ENCODE data around the gene CCDC192. TPM values are rescaled to one million over a fixed set of nuclear protein-coding genes. Genes with fewer than 3 reads are reported as not detected.

CCDC192 gene
- total RNA-seq, 2 experiments from 2014 or later: not detected

DNA sequence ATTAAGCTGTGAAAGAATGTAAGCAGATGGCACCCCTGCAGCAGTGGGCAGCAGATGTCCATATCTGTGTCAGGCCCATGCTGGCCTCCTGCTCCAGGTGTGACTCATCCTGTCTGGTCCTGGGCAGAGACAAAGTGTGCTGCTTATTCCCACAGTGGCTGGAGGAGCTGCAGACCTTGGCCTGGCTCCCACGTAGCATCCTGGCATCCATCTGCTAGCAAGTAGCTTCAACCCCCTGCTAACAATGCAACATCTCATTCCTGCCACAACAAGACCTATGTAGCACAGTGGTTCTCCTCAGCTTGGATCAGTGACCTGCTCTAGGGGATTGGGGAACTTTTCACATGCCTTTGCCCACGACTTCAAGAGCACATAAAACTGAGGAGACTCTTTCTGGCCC, 254.0 kb downstream of the CCDC192 start:
- DNase-seq: no peak
- Histone ChIP-seq H3K27ac (ENCODE audit: low read depth in 1 of 2, low read length in 2 of 2) (no peak overlapping the region), H3K4me1 (ENCODE audit: insufficient read depth, low read length) (no peaks in the 10 kb centered on the region), H3K4me3 (ENCODE audit: low read length) (no peak overlapping the region), H3K27me3 (ENCODE audit: control insufficient read depth in 1 of 2, insufficient read depth in 2 of 2, low read length in 2 of 2) (no peaks in the 10 kb centered on the region), H3K36me3 (ENCODE audit: insufficient read depth, low read length) (no peaks in the 10 kb centered on the region), H3K9me3 (ENCODE audit: control insufficient read depth in 1 of 2, insufficient read depth in 1 of 2, low read length in 2 of 2) (no peaks in the 10 kb centered on the region)
- POLR2A ChIA-PET: no interaction called here
- TF ChIP-seq, protein P1, sequence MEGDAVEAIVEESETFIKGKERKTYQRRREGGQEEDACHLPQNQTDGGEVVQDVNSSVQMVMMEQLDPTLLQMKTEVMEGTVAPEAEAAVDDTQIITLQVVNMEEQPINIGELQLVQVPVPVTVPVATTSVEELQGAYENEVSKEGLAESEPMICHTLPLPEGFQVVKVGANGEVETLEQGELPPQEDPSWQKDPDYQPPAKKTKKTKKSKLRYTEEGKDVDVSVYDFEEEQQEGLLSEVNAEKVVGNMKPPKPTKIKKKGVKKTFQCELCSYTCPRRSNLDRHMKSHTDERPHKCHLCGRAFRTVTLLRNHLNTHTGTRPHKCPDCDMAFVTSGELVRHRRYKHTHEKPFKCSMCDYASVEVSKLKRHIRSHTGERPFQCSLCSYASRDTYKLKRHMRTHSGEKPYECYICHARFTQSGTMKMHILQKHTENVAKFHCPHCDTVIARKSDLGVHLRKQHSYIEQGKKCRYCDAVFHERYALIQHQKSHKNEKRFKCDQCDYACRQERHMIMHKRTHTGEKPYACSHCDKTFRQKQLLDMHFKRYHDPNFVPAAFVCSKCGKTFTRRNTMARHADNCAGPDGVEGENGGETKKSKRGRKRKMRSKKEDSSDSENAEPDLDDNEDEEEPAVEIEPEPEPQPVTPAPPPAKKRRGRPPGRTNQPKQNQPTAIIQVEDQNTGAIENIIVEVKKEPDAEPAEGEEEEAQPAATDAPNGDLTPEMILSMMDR (IDR thresholded peaks at IDR 0.05): no peak
- ATAC-seq (ENCODE audit: poor library complexity): no peak
- no peak overlapping the region for H3K4me3 Mint-ChIP-seq
- H3K9me3 Mint-ChIP-seq: no peaks in the 10 kb centered on the region
- CTCF ChIA-PET: no interaction called here
- intact Hi-C loops (cut with DNase I, micrococcal nuclease): loop anchor here in 1 of 2 experiments (5.0 kb wide), 1 partner anchor 130 kb away; no protein-coding TSS in a partner anchor
- peaks cover 48% of the 10 kb centered on the region for H3K36me3 Mint-ChIP-seq (ENCODE audit: low read depth)
- H3K4me1 Mint-ChIP-seq (ENCODE audit: low read depth): peaks cover 31% of the 10 kb centered on the region
- no peaks in the 10 kb centered on the region for H3K27me3 Mint-ChIP-seq
- no peak overlapping the region for H3K27ac Mint-ChIP-seq

DNA sequence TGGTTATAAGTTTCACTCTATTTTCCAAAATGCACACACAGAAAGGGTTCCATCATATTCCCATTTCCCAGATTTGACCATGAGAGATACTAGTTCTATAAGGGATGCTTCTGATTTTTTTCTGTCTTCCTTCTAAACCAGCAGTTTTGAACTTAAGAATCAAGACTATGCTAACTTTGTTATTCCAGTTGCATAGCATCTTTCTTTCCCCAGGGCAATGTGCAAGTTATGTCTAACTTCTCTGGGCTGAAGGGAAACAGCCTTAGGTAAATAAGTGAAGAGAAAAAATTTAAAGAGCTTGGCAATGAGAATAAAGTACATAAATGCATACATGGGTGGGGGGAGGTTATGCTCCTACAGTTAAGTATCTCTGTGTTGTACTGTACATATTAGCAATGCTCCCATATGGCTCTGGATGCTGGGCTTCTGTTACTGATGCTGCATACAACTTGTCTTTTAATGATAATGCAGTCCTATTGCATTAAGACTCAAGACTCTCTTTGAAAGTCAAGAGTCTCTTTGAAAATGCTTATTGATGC, 254.6 kb downstream of the CCDC192 start:
- POLR2A ChIA-PET: no interaction called here
- intact Hi-C loops (cut with DNase I, micrococcal nuclease): loop anchor here in 1 of 2 experiments (5.0 kb wide), 1 partner anchor 130 kb away; no protein-coding TSS in a partner anchor

DNA sequence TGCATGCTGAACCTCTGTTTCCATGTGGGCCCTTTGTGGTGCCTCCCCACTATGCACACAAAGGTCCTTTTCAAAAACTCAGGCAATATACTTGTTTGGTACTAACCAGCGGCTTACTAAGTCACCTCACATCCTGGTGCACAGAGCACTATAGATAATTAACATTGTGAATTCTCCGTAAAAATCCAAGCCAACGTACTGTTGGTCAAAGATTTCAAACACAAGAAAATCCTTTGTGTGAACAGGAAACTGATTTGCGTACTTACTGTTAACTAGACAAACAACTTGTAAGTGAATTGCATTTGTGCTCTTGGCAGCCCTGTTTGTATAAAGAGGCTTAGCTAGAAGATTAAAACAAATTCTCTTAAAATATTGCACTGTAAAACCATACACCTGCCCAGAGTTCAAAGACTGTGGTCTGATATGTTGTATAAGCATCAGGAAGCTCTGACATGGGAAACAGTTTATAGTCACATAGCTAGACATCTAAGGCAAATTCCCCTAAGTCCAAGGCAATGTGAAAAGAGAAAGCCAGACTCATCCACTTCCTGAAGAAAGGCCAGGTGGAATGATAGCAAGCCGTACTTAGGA, 255.3 kb downstream of the CCDC192 start:
- no peaks in the 10 kb centered on the region for H3K9me3 Mint-ChIP-seq
- no peak for DNase-seq
- POLR2A ChIA-PET: no interaction called here
- Histone ChIP-seq H3K27ac (ENCODE audit: low read depth in 1 of 2, low read length in 2 of 2) (no peak overlapping the region), H3K36me3 (ENCODE audit: insufficient read depth, low read length) (no peaks in the 10 kb centered on the region), H3K4me1 (ENCODE audit: insufficient read depth, low read length) (no peaks in the 10 kb centered on the region), H3K4me3 (ENCODE audit: low read length) (no peak overlapping the region), H3K27me3 (ENCODE audit: control insufficient read depth in 1 of 2, insufficient read depth in 2 of 2, low read length in 2 of 2) (no peaks in the 10 kb centered on the region), H3K9me3 (ENCODE audit: control insufficient read depth in 1 of 2, insufficient read depth in 1 of 2, low read length in 2 of 2) (no peaks in the 10 kb centered on the region)
- H3K36me3 Mint-ChIP-seq (ENCODE audit: low read depth): peaks cover 37% of the 10 kb centered on the region
- CTCF ChIA-PET: no interaction called here
- H3K27ac Mint-ChIP-seq: no peak overlapping the region
- no peak for ATAC-seq (ENCODE audit: poor library complexity)
- H3K4me3 Mint-ChIP-seq: no peak overlapping the region
- TF ChIP-seq, protein P1 (IDR thresholded peaks at IDR 0.05): no peak
- H3K4me1 Mint-ChIP-seq (ENCODE audit: low read depth): peaks cover 31% of the 10 kb centered on the region
- intact Hi-C loops (cut with DNase I, micrococcal nuclease): loop anchor here in 1 of 2 experiments (5.0 kb wide), 1 partner anchor 129 kb away; no protein-coding TSS in a partner anchor
- H3K27me3 Mint-ChIP-seq: no peaks in the 10 kb centered on the region

More for the DNA sequence above, 254.6 kb downstream of the CCDC192 start:
- no peak overlapping the region for H3K4me3 Mint-ChIP-seq
- no peaks in the 10 kb centered on the region for H3K27me3 ChIP-seq (ENCODE audit: control insufficient read depth in 1 of 2, insufficient read depth in 2 of 2, low read length in 2 of 2)
- no peak for ATAC-seq (ENCODE audit: poor library complexity)
- H3K27ac Mint-ChIP-seq: no peak overlapping the region
- no peak overlapping the region for H3K4me3 ChIP-seq (ENCODE audit: low read length)
- no peaks in the 10 kb centered on the region for H3K36me3 ChIP-seq (ENCODE audit: insufficient read depth, low read length)
- H3K4me1 ChIP-seq (ENCODE audit: insufficient read depth, low read length): no peaks in the 10 kb centered on the region
- no peak overlapping the region for H3K27ac ChIP-seq (ENCODE audit: low read depth in 1 of 2, low read length in 2 of 2)
- no peaks in the 10 kb centered on the region for H3K9me3 Mint-ChIP-seq
- peaks cover 31% of the 10 kb centered on the region for H3K4me1 Mint-ChIP-seq (ENCODE audit: low read depth)
- DNase-seq: no peak
- no peaks in the 10 kb centered on the region for H3K27me3 Mint-ChIP-seq
- TF ChIP-seq, protein P1 (IDR thresholded peaks at IDR 0.05): no peak
- no peaks in the 10 kb centered on the region for H3K9me3 ChIP-seq (ENCODE audit: control insufficient read depth in 1 of 2, insufficient read depth in 1 of 2, low read length in 2 of 2)
- CTCF ChIA-PET: no interaction called here
- peaks cover 44% of the 10 kb centered on the region for H3K36me3 Mint-ChIP-seq (ENCODE audit: low read depth)

Data from CD4-positive, alpha-beta T cell (primary cell).